NT2/D1 (cell line): ENCODE measurements around the gene CDH24.
"Not testable (repeated sequence)": the region's sequence is repeated elsewhere in the genome, so short reads cannot be mapped to it uniquely, and the experiment has no call there.

ENCODE experiments used
- SUZ12 ChIP-seq: IDR thresholded peaks from 2 replicates; pipeline ENCODE4 v1.6.1; 2011; ENCODE audit not compliant: insufficient read length, insufficient read depth; ENCODE audit errors: extremely low read depth
- YY1 ChIP-seq: IDR thresholded peaks from 2 replicates; pipeline ENCODE4 v1.6.1; 2011; ENCODE audit not compliant: insufficient read length, insufficient read depth
- ZNF274 ChIP-seq: IDR thresholded peaks from 2 replicates; pipeline ENCODE4 v1.6.1; 2011; ENCODE audit warnings: mild to moderate bottlenecking, low read depth, low read length

GRCh38 chr14:23013749-23014054, 43.6 kb downstream of the CDH24 start:
- TF ChIP-seq ZNF274, YY1, SUZ12: not testable (repeated sequence)
